BJ (cell line): ENCODE results near the gene STRADA. TPM values are rescaled to one million over a fixed set of nuclear protein-coding genes. Genes with fewer than 3 reads are reported as not detected.

ENCODE experiments used
- CTCF ChIA-PET: fragments of 350-600 bp; formaldehyde crosslinking; extraction: SDS; loops from one replicate; lab custom pipeline; 2021; ENCODE audit warnings: antibody characterized with exemption, inconsistent platforms; lab: Yijun Ruan, JAX
- POLR2A ChIA-PET: fragments of 300-600 bp; sonication (Branson Sonifier 250); formaldehyde crosslinking; extraction: SDS; loops from one replicate; lab custom pipeline; 2021; ENCODE audit warnings: antibody characterized with exemption; lab: Charles Lee
- DNase-seq: peaks from one replicate; pipeline ENCODE4 v3.0.0-alpha.2; 2011; ENCODE audit warnings: low read depth
- H3K27me3 ChIP-seq: 2 replicates; pipeline ENCODE4 v1.6.0; 2011; ENCODE audit warnings: low read length; ENCODE audit not compliant: control insufficient read depth, insufficient read depth
- H3K36me3 ChIP-seq: 2 replicates; pipeline ENCODE4 v1.5.1; 2011; ENCODE audit warnings: low read length; ENCODE audit not compliant: control insufficient read depth, insufficient read depth
- H3K4me3 ChIP-seq: 2 replicates; pipeline ENCODE4 v1.5.1; 2011; ENCODE audit warnings: low read depth, mild to moderate bottlenecking, control low read depth, low read length
- polyA plus RNA-seq: library from polyadenylated mRNA; depleted of rRNA; stranded (reverse); fragments of >200 nt; gene quantifications from 2 replicates; pipeline ENCODE4 v1.2.3, GENCODE V29; 2011
- TF ChIP-seq, protein P1 (sequence below): IDR thresholded peaks from 2 replicates; pipeline ENCODE4 v1.5.1; 2011; ENCODE audit warnings: low read depth, mild to moderate bottlenecking, control low read depth, inconsistent platforms, low read length, moderate library complexity; ENCODE audit not compliant: insufficient read depth

Gene STRADA
- polyA plus RNA-seq, 1 experiment: 30.9 TPM

DNA sequence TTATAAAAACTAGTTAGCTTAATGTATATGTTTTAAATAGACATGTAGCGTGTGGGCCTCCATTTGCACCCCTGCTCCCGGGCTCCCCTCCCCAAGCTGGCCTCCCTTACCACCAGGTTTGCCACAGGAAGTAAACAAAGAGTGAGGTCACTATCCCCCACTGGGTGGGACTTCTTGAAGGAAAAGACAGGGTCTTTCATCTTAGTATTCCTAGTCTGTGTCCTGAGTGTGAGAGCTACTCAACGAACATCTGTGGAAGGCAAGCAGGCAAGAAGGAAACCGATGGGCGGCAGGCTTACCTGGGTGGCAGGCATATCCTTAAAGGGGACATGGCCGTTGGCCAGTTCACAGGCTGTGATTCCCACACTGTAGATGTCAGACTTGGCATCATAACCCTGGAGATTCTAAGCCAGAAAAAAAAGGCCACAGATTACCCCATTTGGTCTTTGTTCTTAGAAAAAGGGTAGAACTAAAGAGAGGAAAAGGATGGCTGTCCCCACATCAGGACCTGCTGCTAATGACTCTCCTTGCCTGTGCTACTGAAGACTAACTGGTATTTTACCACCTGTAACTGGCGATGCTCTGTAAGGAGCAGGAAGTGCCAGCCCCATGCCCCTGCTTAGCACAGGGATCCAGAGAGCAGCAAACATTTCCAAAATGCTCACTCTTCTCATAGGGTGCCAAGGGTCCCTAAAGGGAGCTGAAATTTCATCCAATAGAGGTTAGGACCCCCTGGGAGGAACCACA is 35.1 kb downstream of the STRADA start:
- no peak for DNase-seq
- Histone ChIP-seq H3K4me3 (no peak overlapping the region), H3K27me3 (no peaks in the 10 kb centered on the region), H3K36me3 (peaks cover 14% of the 10 kb centered on the region)
- ChIA-PET POLR2A (no interaction called here), CTCF (interaction anchor here (1.7 kb wide), 1 partner anchor 8 kb away, joined by 5 read pairs; no protein-coding TSS in a partner anchor)
- TF ChIP-seq, protein P1, sequence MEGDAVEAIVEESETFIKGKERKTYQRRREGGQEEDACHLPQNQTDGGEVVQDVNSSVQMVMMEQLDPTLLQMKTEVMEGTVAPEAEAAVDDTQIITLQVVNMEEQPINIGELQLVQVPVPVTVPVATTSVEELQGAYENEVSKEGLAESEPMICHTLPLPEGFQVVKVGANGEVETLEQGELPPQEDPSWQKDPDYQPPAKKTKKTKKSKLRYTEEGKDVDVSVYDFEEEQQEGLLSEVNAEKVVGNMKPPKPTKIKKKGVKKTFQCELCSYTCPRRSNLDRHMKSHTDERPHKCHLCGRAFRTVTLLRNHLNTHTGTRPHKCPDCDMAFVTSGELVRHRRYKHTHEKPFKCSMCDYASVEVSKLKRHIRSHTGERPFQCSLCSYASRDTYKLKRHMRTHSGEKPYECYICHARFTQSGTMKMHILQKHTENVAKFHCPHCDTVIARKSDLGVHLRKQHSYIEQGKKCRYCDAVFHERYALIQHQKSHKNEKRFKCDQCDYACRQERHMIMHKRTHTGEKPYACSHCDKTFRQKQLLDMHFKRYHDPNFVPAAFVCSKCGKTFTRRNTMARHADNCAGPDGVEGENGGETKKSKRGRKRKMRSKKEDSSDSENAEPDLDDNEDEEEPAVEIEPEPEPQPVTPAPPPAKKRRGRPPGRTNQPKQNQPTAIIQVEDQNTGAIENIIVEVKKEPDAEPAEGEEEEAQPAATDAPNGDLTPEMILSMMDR: no peak

DNA sequence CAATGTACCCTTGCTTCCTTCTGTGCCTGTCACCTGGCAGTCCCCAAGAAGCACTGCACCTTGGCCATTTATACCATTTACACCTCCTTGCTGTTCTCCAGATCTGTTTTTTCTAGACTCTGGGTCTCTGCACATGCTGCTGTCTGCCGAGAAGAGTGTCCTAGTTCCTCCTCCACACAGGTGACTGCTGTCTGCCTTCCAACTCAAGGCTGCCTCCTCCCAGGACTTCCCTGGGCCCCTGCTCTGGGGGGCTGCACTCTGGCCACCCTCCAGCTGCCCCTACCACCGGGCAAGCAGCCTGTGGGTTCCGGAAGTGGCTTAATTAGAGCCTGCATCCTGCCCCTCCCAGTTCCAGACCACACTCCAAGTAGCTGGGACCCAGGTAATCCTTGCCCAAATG is 35.9 kb downstream of the STRADA start:
- no peak for DNase-seq
- ChIA-PET POLR2A (no interaction called here), CTCF (no interaction called here)
- Histone ChIP-seq H3K4me3 (no peak overlapping the region), H3K36me3 (peaks cover 12% of the 10 kb centered on the region), H3K27me3 (no peaks in the 10 kb centered on the region)
- TF ChIP-seq, protein P1: no peak

DNA sequence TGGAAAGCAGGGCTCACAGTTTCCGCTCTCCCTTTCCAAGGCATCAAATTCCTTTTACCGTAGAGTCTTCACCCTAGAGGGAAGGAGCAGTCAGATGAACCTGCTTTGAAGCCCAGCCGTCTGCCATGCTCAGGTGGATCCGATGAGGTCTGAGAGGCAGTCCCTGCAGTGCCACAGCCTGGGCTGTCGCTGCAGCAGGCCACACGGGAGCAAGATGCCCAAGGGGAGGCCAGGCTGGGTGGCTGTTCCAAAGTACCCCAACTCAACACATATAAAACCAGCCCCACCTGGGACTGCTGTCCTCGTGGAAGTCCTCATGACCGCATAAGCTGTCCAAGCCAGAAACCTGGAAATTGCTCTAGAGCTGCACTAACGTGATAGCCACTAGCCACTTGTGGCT is 36.8 kb downstream of the STRADA start:
- DNase-seq: no peak
- peaks cover 6% of the 10 kb centered on the region; the same call in 1 of the 2 replicates for H3K36me3 ChIP-seq
- TF ChIP-seq, protein P1: no peak
- no peak overlapping the region for H3K4me3 ChIP-seq
- CTCF ChIA-PET: no interaction called here
- POLR2A ChIA-PET: no interaction called here
- H3K27me3 ChIP-seq: no peaks in the 10 kb centered on the region

DNA sequence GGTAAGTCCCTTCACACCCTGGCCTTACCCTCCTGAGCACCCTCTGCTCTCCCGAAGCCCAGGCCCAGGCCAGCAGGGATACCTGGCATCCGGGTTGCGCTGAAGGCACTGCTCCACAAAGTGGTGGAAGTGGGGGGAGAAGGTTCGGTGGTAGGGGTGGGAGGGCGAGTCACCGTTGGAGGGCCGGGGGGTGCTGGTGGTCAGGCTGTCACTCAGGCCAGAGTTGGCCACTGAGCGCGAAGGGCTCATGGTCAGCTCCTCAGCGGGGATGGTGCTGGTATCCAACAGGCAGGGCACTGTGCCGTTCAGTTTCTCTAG is 37.4 kb downstream of the STRADA start:
- Histone ChIP-seq H3K27me3 (no peaks in the 10 kb centered on the region), H3K4me3 (no peak overlapping the region), H3K36me3 (peaks cover 5% of the 10 kb centered on the region; the same call in 1 of the 2 replicates)
- ChIA-PET CTCF (no interaction called here), POLR2A (no interaction called here)
- no peak for DNase-seq
- TF ChIP-seq, protein P1: no peak

DNA sequence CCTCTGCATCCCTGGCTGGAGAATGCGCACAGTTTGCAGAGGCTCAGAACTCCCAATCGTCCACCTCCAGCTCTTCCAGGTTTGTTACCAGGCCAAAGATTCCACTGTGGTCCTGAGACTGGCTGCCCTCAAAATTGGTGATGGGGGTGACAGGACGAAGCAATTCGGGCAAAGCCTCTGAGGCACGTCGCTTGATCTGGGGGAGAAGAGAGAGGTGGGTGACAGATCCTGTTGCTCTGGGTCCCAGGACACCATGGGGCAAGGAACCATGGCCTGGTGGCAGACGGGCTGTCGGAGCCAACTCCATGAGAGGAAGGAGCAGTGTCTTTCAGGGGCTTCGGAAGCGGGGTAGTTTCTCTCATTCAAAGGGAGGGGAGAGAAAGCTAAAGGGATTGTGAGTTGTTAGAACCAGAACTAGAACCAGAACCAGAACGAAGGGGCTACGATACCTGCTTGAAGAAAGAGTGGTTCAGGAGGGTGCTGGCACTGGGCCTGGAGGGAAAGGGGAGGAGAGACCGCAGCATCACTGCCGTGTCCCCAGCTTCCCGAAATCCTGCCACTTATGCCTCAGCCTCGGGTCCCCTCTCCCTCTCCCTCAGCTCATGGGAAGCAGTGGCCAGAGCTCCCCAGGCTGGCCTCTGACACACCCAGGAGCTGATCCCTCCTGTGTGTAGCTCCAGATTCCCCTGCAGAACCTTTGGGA is 37.9 kb downstream of the STRADA start:
- POLR2A ChIA-PET: no interaction called here
- peaks cover 3% of the 10 kb centered on the region; the same call in 1 of the 2 replicates for H3K36me3 ChIP-seq
- CTCF ChIA-PET: no interaction called here
- no peak for DNase-seq
- no peak overlapping the region for H3K4me3 ChIP-seq
- TF ChIP-seq, protein P1: no peak
- no peaks in the 10 kb centered on the region for H3K27me3 ChIP-seq
